Mesodermal cell (in vitro differentiated cells): ENCODE measurements around the gene COL23A1.

Source experiments
- H3K27ac ChIP-seq: 2 replicates; pipeline ENCODE4 v1.7.0; 2013; ENCODE audit warnings: mild to moderate bottlenecking, low read depth, low read length, moderate library complexity; ENCODE audit not compliant: severe bottlenecking
- H3K36me3 ChIP-seq: 2 replicates; pipeline ENCODE4 v1.7.1; 2013; ENCODE audit warnings: mild to moderate bottlenecking, low read length, moderate library complexity; ENCODE audit not compliant: control insufficient read depth, insufficient read depth
- H3K4me1 ChIP-seq: one replicate; pipeline ENCODE4 v1.7.1; 2013; ENCODE audit warnings: mild to moderate bottlenecking, low read length; ENCODE audit not compliant: insufficient read depth, control insufficient read depth, poor library complexity, severe bottlenecking
- H3K4me3 ChIP-seq: 2 replicates; pipeline ENCODE4 v1.7.0; 2013; ENCODE audit warnings: low read length, control low read depth, mild to moderate bottlenecking; ENCODE audit not compliant: insufficient read depth, poor library complexity, severe bottlenecking; ENCODE audit errors: extremely low read depth
- H3K9me3 ChIP-seq: 2 replicates; pipeline ENCODE4 v1.7.1; 2013; ENCODE audit warnings: mild to moderate bottlenecking, low read length, moderate library complexity; ENCODE audit not compliant: control insufficient read depth
- WGBS, 2 experiments: methylation state at CpG; one replicate each; pipeline ENCODE4 v1.1.5; 2013; ENCODE audit warnings: missing lambda C conversion rate in 2 of 2; ENCODE audit not compliant: insufficient coverage in 2 of 2; 5-methylcytosine and 5-hydroxymethylcytosine counted together

Gene COL23A1

DNA sequence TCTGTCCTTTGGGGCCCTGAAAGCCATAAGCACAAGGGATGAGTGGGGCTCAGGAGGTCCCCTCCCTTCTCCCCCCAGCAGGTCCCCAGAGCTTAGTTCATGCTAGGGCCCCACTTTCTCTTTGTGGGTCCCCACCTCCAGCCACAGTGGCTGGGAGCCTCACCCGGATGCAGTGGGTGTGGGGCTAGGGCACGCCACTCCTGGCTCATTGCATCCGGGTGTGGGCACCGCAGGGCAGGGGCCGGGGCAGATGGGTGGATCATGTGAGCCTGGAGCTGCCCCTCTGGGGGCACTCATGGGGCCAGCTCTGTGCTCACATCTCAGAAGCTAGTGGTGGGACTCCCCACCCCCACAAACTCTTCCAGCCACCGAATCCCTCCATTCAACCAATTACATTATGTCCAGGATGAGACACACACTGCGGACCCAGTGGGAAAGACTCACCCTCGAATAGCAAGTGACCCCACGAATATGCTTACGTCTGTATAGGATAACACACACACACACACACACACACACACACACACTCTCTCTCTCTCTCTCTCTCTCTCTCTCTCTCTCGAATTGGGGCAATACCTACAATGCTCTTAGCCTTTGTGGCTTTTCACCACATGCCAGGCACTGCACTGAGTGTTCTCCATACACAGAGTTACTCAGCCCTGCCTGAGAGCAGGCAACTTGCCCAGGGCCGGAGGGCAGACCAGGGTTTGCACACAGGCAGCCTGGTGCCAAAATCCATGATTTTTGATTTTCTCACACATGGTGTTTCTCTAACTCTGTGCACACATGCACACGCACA is 340.8 kb downstream of the COL23A1 start:
- H3K4me1 ChIP-seq: no peaks in the 10 kb centered on the region
- no peak overlapping the region for H3K27ac ChIP-seq
- H3K9me3 ChIP-seq: no peaks in the 10 kb centered on the region
- no peaks in the 10 kb centered on the region for H3K36me3 ChIP-seq
- H3K4me3 ChIP-seq: no peak overlapping the region
- WGBS, 2 experiments: 89% methylated on average over 10 to 11 of the region's 13 CpGs

DNA sequence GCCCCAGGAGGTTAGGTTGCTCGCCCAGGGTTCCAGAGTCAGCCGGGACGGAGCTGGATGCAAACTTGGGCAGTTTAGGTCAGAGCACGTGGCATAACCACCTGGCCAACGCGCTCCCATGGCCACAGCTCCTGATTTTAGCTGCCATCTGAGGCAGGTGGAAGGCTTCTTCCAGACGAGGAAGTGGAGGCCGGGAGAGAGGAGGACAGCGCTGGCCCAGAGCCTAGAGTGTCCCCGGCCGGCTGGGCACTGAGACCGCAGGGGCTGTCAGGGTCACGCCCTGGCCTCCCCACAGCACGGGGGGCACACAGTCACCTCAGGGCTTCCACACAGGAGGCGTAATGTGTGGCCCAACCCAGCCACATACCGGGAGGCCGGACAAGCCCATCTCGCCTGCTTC is 341.4 kb downstream of the COL23A1 start:
- no peak overlapping the region for H3K27ac ChIP-seq
- 93 to 94% methylated on average over 18 of the region's 18 CpGs for WGBS, 2 experiments
- H3K9me3 ChIP-seq: no peaks in the 10 kb centered on the region
- no peaks in the 10 kb centered on the region for H3K4me1 ChIP-seq
- H3K36me3 ChIP-seq: no peaks in the 10 kb centered on the region
- H3K4me3 ChIP-seq: no peak overlapping the region

GRCh38 chr5:178247481-178248456 is 342.4 kb downstream of the COL23A1 start:
- WGBS, 2 experiments: 78 to 84% methylated on average over 19 to 23 of the region's 24 CpGs
- Histone ChIP-seq H3K9me3 (no peaks in the 10 kb centered on the region), H3K4me1 (no peaks in the 10 kb centered on the region), H3K36me3 (no peaks in the 10 kb centered on the region), H3K27ac (no peak overlapping the region), H3K4me3 (no peak overlapping the region)

DNA sequence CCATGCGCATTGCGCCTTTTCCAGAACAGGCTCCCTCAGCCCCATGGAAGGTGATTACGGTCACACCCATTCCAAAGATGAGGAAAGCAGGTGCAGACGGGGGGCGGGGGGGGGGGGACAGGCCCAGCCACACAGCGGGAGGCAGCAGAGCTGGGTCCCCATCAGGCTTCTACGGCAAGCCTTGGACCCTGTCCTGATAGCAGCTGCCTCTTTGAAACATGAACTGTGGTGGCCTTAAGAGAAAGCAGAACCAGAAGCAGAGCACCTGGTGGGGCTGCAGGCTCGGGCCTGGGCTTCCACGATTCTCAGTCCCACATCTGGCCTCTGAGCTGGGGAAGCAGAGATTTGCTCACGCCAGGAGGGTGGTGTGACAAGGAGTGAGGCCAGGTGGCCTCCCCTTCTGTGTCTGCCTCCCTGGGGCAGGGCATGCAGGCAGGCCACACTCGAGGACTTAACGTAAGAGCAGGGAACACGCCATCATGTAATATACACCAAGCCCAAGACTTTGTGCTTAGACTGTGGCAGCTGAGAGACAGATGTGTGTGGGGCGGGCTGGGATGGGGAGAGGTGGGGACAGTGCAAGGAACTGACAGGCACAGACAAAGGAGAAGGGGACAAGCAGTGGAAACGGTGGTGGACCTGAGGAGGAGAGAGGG is 343.4 kb downstream of the COL23A1 start:
- no peak overlapping the region for H3K4me3 ChIP-seq
- WGBS, 2 experiments: 93 to 96% methylated on average over 11 to 13 of the region's 15 CpGs
- H3K27ac ChIP-seq: no peak overlapping the region
- no peaks in the 10 kb centered on the region for H3K36me3 ChIP-seq
- no peaks in the 10 kb centered on the region for H3K9me3 ChIP-seq
- H3K4me1 ChIP-seq: no peaks in the 10 kb centered on the region

GRCh38 chr5:178245389-178245788 is 344.8 kb downstream of the COL23A1 start:
- Histone ChIP-seq H3K4me1 (no peaks in the 10 kb centered on the region), H3K27ac (no peak overlapping the region), H3K9me3 (no peaks in the 10 kb centered on the region), H3K4me3 (no peak overlapping the region), H3K36me3 (no peaks in the 10 kb centered on the region)
- whole genome bisulfite sequencing, 2 experiments: 81 to 94% methylated on average over 1 of the region's 2 CpGs

DNA sequence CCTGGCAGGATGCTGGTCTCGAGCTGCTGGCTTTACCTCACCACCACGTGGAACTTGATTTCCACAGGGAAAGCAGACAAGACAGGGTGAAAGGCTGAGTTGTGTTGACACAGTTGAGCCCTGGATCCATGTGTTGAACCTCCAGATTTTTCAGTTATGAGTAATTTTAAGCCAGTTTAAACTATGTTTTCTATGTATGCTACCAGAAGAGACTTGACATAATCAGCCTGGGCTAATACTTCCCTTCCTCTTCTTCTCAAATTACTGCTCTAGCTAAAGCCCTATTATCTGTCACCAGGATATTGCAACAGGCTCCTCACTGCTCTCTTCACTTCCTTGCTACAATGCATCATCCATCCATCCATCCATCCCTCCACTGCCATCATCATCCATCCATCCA is 345.6 kb downstream of the COL23A1 start:
- H3K27ac ChIP-seq: no peak overlapping the region
- H3K36me3 ChIP-seq: no peaks in the 10 kb centered on the region
- 58 to 78% methylated on average over 2 of the region's 2 CpGs for WGBS, 2 experiments
- no peak overlapping the region for H3K4me3 ChIP-seq
- peaks cover 3% of the 10 kb centered on the region for H3K4me1 ChIP-seq
- no peaks in the 10 kb centered on the region for H3K9me3 ChIP-seq

DNA sequence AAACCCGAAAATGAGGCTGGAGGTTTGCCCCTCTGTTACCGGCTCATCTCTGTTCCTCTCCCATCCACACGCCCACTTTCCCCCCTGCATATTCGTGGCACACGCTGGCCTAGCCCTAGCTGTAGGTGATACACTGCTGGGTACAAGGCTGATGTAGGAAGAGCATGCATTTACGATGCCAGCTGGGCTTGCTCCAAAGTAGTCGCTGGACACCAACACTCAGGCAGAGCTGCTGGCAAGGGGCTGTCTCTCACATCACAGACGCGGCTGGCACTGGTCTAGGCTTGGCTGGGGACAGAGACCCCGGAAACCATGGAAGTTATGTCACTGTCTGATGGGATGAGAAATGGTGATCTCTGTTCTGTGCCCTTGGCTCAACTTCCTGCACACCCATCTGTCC is 347.8 kb downstream of the COL23A1 start:
- Histone ChIP-seq H3K36me3 (no peaks in the 10 kb centered on the region), H3K4me1 (peaks cover 7% of the 10 kb centered on the region), H3K9me3 (no peaks in the 10 kb centered on the region), H3K4me3 (no peak overlapping the region), H3K27ac (no peak overlapping the region)
- WGBS, 2 experiments: 87 to 94% methylated on average over 9 to 10 of the region's 10 CpGs

GRCh38 chr5:178241688-178242231 is 348.4 kb downstream of the COL23A1 start:
- no peak overlapping the region for H3K27ac ChIP-seq
- H3K4me3 ChIP-seq: no peak overlapping the region
- peaks cover 7% of the 10 kb centered on the region for H3K4me1 ChIP-seq
- H3K36me3 ChIP-seq: no peaks in the 10 kb centered on the region
- H3K9me3 ChIP-seq: no peaks in the 10 kb centered on the region
- 91 to 94% methylated on average over 6 to 15 of the region's 15 CpGs for WGBS, 2 experiments

DNA sequence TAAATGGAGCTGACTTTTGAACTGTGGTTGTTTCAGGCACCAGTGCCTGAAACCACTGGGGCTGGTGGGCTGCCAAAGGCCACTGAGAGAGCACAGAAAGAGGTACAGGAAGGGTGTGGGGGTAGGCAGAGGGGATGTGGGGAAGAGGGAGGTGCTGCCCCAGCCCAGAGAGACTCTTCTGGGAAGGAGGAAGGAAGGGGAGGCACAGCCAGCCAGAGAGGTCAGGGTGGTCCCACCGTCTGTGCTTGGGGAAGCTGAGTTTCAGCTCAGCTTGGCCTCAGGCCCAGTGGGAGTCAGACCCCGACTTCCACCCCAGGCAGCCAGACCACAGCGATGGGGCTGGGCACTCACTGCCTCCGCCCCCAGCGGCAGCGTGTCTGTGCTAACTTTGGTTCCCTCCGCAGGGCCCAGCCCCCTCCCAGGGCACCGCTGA is 348.9 kb downstream of the COL23A1 start:
- Histone ChIP-seq H3K4me3 (no peak overlapping the region), H3K27ac (no peak overlapping the region), H3K4me1 (peaks cover 7% of the 10 kb centered on the region), H3K36me3 (no peaks in the 10 kb centered on the region), H3K9me3 (no peaks in the 10 kb centered on the region)
- 82 to 90% methylated on average over 6 to 8 of the region's 8 CpGs for WGBS, 2 experiments

GRCh38 chr5:178240766-178241165 is 349.4 kb downstream of the COL23A1 start:
- no peak overlapping the region for H3K4me3 ChIP-seq
- no peak overlapping the region for H3K27ac ChIP-seq
- H3K9me3 ChIP-seq: no peaks in the 10 kb centered on the region
- 91 to 96% methylated on average over 7 to 8 of the region's 9 CpGs for WGBS, 2 experiments
- H3K4me1 ChIP-seq: peaks cover 7% of the 10 kb centered on the region
- H3K36me3 ChIP-seq: no peaks in the 10 kb centered on the region
